ENCODE data around the gene EYA4.

- TF ChIP-seq CTCF (IDR thresholded peaks at IDR 0.05) (no peak), POLR2A (IDR thresholded peaks at IDR 0.05) (no peak), EP300 (IDR thresholded peaks at IDR 0.05) (no peak)
These were observed 98.6 kb downstream of the EYA4 start for GRCh38 chr6:133339543-133340384.
